ENCODE data around the gene CXCL8. TPM values are rescaled to one million over a fixed set of nuclear protein-coding genes. Genes with fewer than 3 reads are reported as not detected.

The CXCL8 gene
- total and polyA plus RNA-seq, 9 of the 15 experiments (the other 6 are each of a cell fraction or from before 2014, with no cell fraction given) = 1.6 to 7.7 (median 3.3) TPM

DNA sequence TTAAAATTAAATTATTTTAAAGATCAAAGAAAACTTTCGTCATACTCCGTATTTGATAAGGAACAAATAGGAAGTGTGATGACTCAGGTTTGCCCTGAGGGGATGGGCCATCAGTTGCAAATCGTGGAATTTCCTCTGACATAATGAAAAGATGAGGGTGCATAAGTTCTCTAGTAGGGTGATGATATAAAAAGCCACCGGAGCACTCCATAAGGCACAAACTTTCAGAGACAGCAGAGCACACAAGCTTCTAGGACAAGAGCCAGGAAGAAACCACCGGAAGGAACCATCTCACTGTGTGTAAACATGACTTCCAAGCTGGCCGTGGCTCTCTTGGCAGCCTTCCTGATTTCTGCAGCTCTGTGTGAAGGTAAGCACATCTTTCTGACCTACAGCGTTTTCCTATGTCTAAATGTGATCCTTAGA lies at the start of gene CXCL8 (continued):
- TF ChIP-seq NCOA4 (IDR thresholded peaks at IDR 0.05; ENCODE audit: partially characterized antibody) (no peak), SIX5 (IDR thresholded peaks at IDR 0.05; ENCODE audit: borderline replicate concordance in 1 of 2, insufficient read depth in 1 of 2, low read depth in 1 of 2, low read length in 2 of 2) (no peak), SMAD2 (IDR thresholded peaks at IDR 0.05; ENCODE audit: low read depth, low read length) (no peak), ETS2 (tag; IDR thresholded peaks at IDR 0.05; ENCODE audit: borderline replicate concordance, poor library complexity, severe bottlenecking) (no peak), RCOR1 (IDR thresholded peaks at IDR 0.05; ENCODE audit: borderline replicate concordance in 1 of 2, low read depth in 2 of 2, low read length in 2 of 2) (0 out of 4 replicates have a peak, but pooled peaks of 1 of the 2 experiments have one; percentile 45), BRD9 (IDR thresholded peaks at IDR 0.05; ENCODE audit: low read depth, partially characterized antibody) (no peak), HDAC6 (IDR thresholded peaks at IDR 0.05; ENCODE audit: low read depth, low read length) (no peak), JUND (IDR thresholded peaks at IDR 0.05; ENCODE audit: borderline replicate concordance, low read depth, low read length) (peak; percentile 73), JUND (tag; IDR thresholded peaks at IDR 0.05; ENCODE audit: borderline replicate concordance, low read depth, low read length) (peak; percentile 72; the same call in 2 of the 3 replicates), MAZ (CRISPR knock-in tag; conservative IDR thresholded peaks at IDR 0.05 in 1 of 2, IDR thresholded peaks at IDR 0.05 in 1 of 2) (no peak), MXI1 (IDR thresholded peaks at IDR 0.05; ENCODE audit: low read depth, low read length) (no peak), PHF21A (IDR thresholded peaks at IDR 0.05; ENCODE audit: borderline replicate concordance, low read depth) (no peak), CEBPB (tag; IDR thresholded peaks at IDR 0.05) (0 out of 2 replicates have a peak, but pooled peaks have one; percentile 15), SETDB1 (IDR thresholded peaks at IDR 0.05; ENCODE audit: low read length) (no peak), LEF1 (IDR thresholded peaks at IDR 0.05) (peak; percentile 80), ZNF217 (CRISPR knock-in tag; IDR thresholded peaks at IDR 0.05) (no peak), GABPA (tag; conservative IDR thresholded peaks at IDR 0.05; ENCODE audit: low read depth) (peak; percentile 50; the same call in 1 of the 2 replicates), ZNF133 (CRISPR knock-in tag; IDR thresholded peaks at IDR 0.05) (no peak), MEF2A (IDR thresholded peaks at IDR 0.05; ENCODE audit: control insufficient read depth, low read depth, low read length) (no peak), MIER1 (IDR thresholded peaks at IDR 0.05; ENCODE audit: low read depth) (no peak), KAT2B (IDR thresholded peaks at IDR 0.05; ENCODE audit: low read depth, low read length) (no peak)
- TF ChIP-seq, protein P1, sequence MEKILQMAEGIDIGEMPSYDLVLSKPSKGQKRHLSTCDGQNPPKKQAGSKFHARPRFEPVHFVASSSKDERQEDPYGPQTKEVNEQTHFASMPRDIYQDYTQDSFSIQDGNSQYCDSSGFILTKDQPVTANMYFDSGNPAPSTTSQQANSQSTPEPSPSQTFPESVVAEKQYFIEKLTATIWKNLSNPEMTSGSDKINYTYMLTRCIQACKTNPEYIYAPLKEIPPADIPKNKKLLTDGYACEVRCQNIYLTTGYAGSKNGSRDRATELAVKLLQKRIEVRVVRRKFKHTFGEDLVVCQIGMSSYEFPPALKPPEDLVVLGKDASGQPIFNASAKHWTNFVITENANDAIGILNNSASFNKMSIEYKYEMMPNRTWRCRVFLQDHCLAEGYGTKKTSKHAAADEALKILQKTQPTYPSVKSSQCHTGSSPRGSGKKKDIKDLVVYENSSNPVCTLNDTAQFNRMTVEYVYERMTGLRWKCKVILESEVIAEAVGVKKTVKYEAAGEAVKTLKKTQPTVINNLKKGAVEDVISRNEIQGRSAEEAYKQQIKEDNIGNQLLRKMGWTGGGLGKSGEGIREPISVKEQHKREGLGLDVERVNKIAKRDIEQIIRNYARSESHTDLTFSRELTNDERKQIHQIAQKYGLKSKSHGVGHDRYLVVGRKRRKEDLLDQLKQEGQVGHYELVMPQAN (IDR thresholded peaks at IDR 0.05; ENCODE audit: borderline replicate concordance) = no peak
- TF ChIP-seq, protein P2, sequence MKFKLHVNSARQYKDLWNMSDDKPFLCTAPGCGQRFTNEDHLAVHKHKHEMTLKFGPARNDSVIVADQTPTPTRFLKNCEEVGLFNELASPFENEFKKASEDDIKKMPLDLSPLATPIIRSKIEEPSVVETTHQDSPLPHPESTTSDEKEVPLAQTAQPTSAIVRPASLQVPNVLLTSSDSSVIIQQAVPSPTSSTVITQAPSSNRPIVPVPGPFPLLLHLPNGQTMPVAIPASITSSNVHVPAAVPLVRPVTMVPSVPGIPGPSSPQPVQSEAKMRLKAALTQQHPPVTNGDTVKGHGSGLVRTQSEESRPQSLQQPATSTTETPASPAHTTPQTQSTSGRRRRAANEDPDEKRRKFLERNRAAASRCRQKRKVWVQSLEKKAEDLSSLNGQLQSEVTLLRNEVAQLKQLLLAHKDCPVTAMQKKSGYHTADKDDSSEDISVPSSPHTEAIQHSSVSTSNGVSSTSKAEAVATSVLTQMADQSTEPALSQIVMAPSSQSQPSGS (CRISPR knock-in tag; IDR thresholded peaks at IDR 0.05) = no peak
- TF ChIP-seq, protein P3, sequence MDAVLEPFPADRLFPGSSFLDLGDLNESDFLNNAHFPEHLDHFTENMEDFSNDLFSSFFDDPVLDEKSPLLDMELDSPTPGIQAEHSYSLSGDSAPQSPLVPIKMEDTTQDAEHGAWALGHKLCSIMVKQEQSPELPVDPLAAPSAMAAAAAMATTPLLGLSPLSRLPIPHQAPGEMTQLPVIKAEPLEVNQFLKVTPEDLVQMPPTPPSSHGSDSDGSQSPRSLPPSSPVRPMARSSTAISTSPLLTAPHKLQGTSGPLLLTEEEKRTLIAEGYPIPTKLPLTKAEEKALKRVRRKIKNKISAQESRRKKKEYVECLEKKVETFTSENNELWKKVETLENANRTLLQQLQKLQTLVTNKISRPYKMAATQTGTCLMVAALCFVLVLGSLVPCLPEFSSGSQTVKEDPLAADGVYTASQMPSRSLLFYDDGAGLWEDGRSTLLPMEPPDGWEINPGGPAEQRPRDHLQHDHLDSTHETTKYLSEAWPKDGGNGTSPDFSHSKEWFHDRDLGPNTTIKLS (IDR thresholded peaks at IDR 0.05; ENCODE audit: borderline replicate concordance, low read depth) = no peak
- TF ChIP-seq, protein P4, sequence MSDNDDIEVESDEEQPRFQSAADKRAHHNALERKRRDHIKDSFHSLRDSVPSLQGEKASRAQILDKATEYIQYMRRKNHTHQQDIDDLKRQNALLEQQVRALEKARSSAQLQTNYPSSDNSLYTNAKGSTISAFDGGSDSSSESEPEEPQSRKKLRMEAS (CRISPR knock-in tag; IDR thresholded peaks at IDR 0.05) = no peak
